GOT3 (cell line): ENCODE data around the gene PHRF1.

Experiments
- DNase-seq: peaks from one replicate; lab custom pipeline; 2025; ENCODE audit warnings: mixed read lengths; lab: John Stamatoyannopoulos, UW

Gene PHRF1

GRCh38 chr11:616320-617198 is 40.3 kb downstream of the PHRF1 start:
- no peak for DNase-seq

GRCh38 chr11:617199-617911 is 41.1 kb downstream of the PHRF1 start:
- no peak for DNase-seq

GRCh38 chr11:617912-618682 is 41.8 kb downstream of the PHRF1 start:
- DNase-seq: no peak

DNA sequence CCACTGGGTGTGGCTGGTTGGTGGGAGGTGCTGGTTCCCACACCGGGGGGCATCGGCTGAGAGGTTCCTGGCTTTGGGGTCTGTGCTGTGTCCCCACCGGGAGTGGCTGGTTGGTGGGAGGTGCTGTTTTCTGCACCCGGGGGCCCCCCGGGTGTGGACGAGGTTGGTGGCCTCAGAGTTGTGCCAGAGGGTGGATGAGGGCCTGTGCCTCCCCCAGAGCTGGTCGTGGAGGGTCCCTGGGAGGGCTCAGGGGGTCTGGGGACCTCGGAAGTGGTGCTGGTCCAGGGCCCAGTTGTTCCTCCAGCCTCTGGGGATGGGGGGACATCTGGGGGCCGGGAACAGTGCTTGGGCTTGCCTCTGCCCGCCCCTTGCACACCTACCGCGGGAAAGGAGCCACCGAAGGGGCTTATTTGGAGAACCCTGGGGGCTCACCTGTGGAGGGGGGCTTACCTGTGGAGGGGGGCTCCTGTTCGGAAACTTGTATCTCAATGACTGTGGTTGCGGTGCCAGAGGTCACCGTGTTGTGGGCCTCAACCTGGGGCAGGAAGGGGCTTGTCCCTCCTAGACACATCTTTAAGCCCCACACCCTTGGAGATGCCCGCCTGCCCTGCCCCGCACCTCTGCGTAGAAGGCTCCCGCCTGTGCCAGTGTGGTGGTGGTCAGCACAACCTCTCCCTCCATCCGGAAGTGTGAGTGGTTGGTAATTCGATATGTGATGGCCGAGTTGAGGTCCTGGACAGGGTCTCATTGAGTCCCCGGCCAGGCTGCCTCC is 42.8 kb downstream of the PHRF1 start:
- DNase-seq: no peak

DNA sequence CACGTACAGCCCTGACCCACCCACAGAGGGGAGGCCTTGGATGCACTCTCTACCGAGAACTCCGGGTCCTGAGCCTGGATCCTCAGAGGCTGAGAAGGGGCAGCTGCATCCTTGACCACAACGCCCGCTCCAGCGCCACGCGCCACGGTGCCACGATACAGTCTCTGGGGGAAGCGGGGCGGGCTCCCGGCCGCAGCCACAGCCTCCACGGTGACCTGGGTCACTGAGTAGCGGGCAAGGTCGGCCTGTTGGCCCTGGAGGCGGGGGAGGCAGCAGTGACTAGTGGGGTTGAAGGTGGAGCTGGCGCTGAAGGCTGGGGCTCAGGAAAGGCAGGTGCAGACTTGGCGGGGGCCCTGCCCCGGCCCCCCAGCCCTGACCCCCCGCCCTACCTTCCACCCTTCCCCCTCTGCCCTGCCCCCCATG is 43.4 kb downstream of the PHRF1 start:
- DNase-seq: no peak

DNA sequence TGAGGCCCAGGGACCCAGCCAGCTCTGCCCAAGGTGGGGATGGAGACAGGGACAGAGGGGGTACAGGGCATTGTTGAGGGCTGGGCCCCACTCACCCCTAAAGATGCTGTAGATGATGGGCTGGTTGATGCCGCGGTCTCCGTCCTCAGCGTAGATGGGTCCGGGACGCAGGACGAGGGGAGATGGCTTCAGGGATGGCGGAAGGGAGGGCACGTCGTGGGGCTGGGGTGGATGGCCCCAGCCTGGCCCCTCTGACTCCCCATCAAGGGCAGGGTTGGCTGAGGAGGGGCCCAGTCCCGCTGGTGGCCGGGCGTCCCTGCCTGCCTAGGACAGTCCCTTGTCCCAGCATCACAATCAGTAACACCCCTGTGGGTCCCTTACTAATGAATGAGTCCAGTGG is 43.9 kb downstream of the PHRF1 start:
- no peak for DNase-seq

DNA sequence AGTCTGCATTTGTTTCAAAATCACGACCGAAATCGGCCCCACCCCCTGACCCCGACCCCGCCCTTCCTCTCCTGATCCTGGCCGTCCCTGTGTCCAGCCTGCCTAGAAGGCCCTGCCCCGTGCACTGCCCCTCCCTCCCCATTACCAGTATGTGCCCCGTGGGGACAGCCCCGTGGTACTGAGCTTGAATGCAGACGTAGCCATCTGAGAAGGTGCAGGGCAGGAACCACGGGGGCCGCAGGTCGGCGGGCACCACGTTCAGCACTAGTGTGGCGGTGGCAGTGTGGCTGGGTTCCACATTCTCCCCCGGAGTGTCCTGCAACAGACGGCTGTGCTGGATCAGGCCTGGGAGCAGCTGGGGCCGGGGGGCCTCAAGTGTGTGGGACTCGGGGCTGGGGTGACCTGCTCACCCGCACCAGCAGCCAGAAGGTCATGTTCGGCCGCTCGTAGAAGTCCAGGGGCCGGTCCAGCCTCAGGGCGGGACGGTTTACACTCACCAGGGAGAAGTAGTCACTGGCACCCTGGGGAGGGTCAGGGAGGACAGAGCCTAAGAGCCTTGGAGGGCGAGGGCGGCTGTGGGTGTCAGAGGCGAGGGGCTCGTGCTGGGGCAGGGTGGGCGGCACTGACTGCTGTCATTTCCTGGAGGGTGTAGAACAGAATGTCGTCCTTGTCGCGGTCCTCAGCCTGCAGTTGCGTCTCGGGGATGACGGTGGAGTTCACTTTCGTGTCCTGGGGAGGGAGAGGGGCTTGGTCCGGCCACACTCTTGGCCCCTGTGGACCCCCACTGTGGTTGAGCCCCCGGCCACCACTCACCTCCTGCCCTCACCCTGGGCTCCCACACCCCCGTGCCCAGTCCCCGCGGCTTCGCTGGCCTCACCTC is 44.9 kb downstream of the PHRF1 start:
- DNase-seq: no peak

DNA sequence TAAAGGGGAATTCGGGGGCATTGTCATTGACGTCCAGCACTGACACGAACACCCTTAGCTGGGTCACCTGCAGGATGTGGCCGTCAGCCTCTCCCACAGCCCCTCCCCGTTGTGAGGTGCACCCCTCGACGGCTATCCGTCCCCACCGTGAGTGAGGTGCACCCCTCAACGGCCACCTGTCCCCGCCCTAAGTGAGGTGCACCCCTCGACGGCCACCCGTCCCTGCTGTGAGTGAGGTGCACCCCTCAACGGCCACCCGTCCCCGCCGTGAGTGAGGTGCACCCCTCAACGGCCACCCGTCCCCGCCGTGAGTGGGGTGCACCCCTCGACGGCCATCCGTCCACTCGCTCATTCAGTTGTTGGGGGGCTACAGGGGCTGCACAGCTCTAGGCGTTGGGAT is 45.6 kb downstream of the PHRF1 start:
- DNase-seq: no peak

GRCh38 chr11:623349-623869 is 47.1 kb downstream of the PHRF1 start:
- DNase-seq: no peak

DNA sequence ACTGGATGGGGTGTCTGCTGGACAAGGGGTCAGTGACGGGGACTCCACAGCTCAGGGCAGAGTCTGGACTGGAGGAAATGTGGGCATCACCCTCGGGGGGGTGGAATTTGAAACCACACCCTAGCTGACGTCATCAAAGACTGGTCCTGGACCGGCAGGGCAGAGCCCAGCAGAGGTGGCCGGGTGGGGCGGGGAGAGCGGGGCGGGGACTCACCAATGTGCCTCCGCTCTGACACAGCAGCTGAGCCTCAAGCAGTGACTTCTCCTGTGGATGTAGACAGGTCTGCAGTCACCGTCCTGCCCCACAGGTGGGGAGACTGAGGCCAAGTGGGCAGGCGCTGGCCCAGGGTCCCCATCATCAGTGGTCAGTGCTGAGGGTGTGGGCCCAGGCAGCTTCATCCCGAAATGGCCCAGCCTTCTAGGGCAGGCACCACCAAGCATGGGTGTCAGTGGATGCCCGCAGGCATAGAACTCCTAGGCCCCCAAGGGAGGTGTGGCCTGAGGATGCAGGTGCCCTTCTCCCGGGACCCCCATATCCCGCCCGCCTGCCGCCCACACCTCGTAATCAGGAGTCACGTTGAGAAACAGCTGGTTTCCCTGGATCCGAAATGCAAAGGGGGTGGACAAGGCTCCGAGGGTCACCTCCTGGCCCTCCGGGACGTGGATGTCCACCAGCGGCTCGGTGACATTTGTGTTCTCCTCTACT is 47.9 kb downstream of the PHRF1 start:
- no peak for DNase-seq

DNA sequence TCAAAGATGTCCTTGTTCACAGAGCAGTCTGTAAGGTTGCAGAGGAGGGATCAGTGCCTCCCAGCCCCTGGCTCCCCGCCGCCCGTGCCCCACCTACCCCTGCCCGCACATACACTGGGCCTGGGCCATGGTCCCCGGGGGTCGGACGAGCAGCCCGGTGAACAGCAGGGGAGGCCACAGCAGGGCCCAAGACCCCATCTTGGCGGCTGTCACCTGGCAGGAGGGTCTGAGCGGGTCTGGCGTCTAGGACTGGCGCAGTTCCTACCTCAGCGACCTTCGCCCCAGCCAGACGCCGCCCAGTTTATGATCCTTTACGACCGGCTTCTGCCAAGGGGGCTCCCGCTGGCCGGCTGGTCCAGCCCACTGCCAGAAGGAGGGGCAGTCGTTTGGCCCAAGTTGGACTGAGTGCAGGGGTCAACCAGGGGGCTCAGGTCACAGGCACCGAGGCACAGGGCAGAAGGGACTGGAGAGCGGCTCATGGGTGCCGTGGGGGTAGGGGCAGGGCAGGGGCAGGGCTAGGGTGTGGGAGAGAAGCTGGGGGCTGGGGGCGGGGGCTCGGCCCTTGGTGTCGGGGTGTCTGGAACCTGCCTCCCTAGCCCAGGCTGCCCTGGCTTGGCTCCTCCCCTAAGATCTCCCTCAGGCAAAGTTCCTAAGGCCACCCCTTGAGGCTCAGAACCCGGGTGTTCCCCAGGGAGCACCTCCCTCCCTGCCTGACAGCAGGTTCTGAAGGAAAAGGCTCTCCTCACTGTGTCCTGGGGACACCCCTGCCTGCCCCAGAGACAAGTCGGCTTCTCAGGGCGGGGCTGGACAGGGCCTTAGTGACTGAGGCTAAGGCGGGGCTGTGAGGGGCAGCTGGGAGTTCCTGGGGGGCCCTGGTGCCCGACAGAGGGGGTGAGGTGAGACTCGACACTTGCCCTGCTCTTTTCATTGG is 48.7 kb downstream of the PHRF1 start, which contains the start of gene CDHR5:
Gene CDHR5, minus strand, starts transcription at position 251 of the 931 bp plus-strand sequence. Its CDS starts 53 bp downstream, at position 198.
- DNase-seq: no peak

DNA sequence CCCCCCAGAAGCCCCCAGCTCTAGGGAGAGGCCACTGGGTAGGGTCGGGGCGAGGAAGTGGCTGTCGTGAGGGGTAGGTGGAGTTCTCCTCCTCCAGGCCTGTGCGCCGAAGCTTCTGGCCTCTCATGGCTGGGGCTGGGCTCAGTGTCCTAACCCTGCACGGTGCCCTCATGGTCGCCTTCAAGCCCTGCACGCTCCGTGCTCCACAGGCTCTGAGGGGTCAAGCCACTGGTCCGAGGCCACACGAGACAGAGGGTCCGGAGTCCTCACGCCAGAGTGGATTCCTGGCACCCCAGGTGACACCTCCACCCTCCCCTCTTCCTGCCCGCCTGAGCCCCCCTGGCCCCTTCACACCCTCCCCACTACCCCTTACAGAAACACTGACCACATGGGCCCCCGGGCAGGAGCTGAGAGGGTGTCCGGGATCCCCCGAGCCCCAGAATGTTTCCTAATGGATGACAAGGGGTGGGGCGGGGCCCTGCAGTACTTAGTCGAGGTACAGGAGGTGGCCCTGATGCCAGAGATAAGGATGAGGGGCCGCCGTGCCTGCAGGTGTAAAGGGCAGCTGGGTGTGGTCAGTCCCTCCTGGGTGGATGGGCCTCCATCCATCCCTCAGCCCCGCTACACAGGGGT is 49.5 kb downstream of the PHRF1 start:
- DNase-seq: no peak

DNA sequence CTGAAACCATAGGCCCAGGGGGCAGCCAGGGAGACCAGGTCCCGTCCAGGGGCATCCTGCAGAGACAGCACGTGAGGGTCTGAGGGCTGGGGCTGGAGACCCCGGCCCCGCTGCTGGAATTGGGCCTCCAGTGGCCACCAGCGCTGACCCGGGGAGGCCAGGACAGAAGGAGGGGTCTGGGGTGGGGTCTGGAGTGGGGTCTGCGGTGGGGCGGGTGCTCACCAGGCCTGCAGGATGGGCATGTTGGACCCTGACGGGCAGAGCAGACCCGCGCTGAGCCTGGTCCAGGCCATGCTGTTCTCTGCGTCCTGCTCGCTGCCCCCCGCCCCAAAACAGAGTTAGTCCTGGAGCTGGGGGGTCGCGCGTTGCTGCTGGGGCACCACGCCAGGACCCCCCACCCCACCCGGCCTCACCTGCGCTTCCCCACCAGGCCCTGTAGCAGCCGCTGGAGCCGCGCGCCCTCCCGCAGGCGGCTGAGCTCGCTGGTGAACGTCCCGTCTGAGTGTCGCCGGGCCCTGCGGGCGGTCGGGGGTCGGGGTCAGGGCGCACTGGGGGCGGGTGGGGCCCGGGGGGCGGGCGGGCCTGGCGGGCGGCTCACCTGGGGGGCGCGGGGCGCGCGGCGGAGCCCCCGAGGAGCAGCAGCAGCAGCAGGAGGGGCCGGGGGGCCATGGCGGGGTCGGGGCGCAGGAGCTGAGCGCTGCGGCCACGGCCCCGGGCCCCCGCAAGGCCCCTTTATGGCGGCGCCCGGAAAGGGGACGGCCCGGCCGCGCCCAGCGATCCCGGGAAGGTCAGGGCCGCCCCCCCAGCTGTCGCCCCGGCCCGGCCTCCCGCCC is 50.4 kb downstream of the PHRF1 start, which contains the start of gene SCT:
Gene SCT, minus strand, starts transcription at position 707 of the 833 bp plus-strand sequence. Its CDS starts 38 bp downstream, at position 669.
- no peak for DNase-seq

DNA sequence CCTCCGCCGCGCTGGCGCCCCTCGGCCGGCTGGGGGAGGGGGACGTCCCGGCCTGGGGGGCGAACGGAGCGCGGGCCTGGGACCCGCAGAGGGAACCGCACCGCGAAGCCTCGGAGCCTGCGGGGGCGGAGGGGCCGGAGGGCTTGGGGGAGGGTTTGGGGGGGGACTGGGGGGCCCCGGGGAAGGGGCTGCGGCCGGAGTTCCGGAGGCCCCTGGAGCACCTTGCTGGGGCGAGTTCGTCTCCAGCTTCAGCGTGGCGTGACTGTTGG is 51.0 kb downstream of the PHRF1 start:
- DNase-seq: no peak

GRCh38 chr11:628056-628455 is 51.8 kb downstream of the PHRF1 start:
- no peak for DNase-seq

GRCh38 chr11:629237-629583 is 52.9 kb downstream of the PHRF1 start:
- DNase-seq: no peak

- no peak for DNase-seq
Measured at GRCh38 chr11:630871-631270, 54.6 kb downstream of the PHRF1 start.
